K562 (cell line): Measurements from ENCODE around the gene LRRC3. TPM values are rescaled to one million over a fixed set of nuclear protein-coding genes. Genes with fewer than 3 reads are reported as not detected.
A peak's percentile ranks its signal among the peaks of the same experiment; 100 is the strongest.

Source experiments
- ATAC-seq: fragments of 200-7000 bp; cut with Tn5 transposase; 3 replicates; pipeline ENCODE4 v1.9.1; 2020; ENCODE audit warnings: moderate library complexity
- BruUV-seq: library from RNA; stranded (reverse); fragments of 400-500 nt; replicated peaks from 2 replicates; lab custom pipeline; 2021; lab: Mats Ljungman, UMichigan
- CTCF ChIA-PET: fragments of 300-600 bp; formaldehyde crosslinking; extraction: SDS; loops from one replicate; lab custom pipeline; 2021; ENCODE audit warnings: low intra/inter-chr PET ratio; lab: Yijun Ruan, JAX
- POLR2A ChIA-PET: fragments of 300-600, 350-650 bp; sonication (Branson Sonifier 250); formaldehyde crosslinking; extraction: SDS; loops from one replicate; lab custom pipeline; 2021; ENCODE audit warnings: antibody characterized with exemption, inconsistent platforms; lab: Yijun Ruan, JAX
- DNase-seq, 4 experiments: peaks; one replicate each; pipeline versions ENCODE4 v3.0.0 to v3.0.0-alpha.2; 2011 to 2018; ENCODE audit warnings: low spot score in 3 of 4, mixed read lengths in 3 of 4; ENCODE audit errors: extremely low read depth in 1 of 4
- FAIRE-seq: peaks from 2 replicates; lab custom pipeline; 2011; peaks lifted over from hg19 to GRCh38; lab: Jason Lieb, UNC
- H2AFZ ChIP-seq: 2 replicates; pipeline ENCODE4 v1.6.0; 2011; ENCODE audit warnings: low read depth, low read length, control low read depth, inconsistent platforms
- H3K27ac ChIP-seq: fragments of 200-600 bp; 3 replicates; pipeline ENCODE4 v1.8.0; 2011; ENCODE audit warnings: low read depth, mild to moderate bottlenecking, control low read depth, inconsistent platforms, low read length, moderate library complexity, mixed read lengths; ENCODE audit errors: extremely low read depth
- H3K27me3 ChIP-seq, 2 experiments: fragments of 300-600 bp in 1 of 2; 2 replicates in 1 of 2; 3 replicates in 1 of 2; pipeline versions ENCODE4 v1.6.0 to v1.8.0; 2011; ENCODE audit warnings: inconsistent platforms in 2 of 2, low read length in 2 of 2, mild to moderate bottlenecking in 1 of 2, mixed read lengths in 1 of 2, moderate library complexity in 1 of 2; ENCODE audit not compliant: control insufficient read depth in 2 of 2, insufficient read depth in 2 of 2
- H3K36me3 ChIP-seq: fragments of 300-600 bp; 3 replicates; pipeline ENCODE4 v1.8.0; 2011; ENCODE audit warnings: mild to moderate bottlenecking, low read length, inconsistent platforms; ENCODE audit not compliant: control insufficient read depth, insufficient read depth
- H3K4me1 ChIP-seq, 2 experiments: fragments of 200-600 bp in 1 of 2; replicated peaks in 1 of 2; 2 replicates in 1 of 2; 3 replicates in 1 of 2; pipeline versions ENCODE4 v1.5.1 to v1.8.0; 2011; ENCODE audit warnings: inconsistent platforms in 2 of 2, low read length in 2 of 2, mild to moderate bottlenecking in 1 of 2, mixed read lengths in 1 of 2, moderate library complexity in 1 of 2; ENCODE audit not compliant: control insufficient read depth in 2 of 2, insufficient read depth in 2 of 2
- H3K4me2 ChIP-seq: 2 replicates; pipeline ENCODE4 v1.6.1; 2011; ENCODE audit warnings: low read length, control low read depth, inconsistent platforms, mixed read lengths; ENCODE audit not compliant: insufficient read depth
- H3K4me3 ChIP-seq: fragments of 200-600 bp; sonication (generic), shearing (Covaris generic); 2 replicates; pipeline ENCODE4 v1.5.1; 2016; ENCODE audit warnings: control low read depth, inconsistent platforms
- H3K79me2 ChIP-seq: fragments of 200-600 bp; 3 replicates; pipeline ENCODE4 v1.8.0; 2011; ENCODE audit warnings: low read length, inconsistent platforms; ENCODE audit not compliant: control insufficient read depth, insufficient read depth
- H3K9ac ChIP-seq, 2 experiments: 2 replicates each; pipeline versions ENCODE4 v1.6.0 to v1.6.1; 2011; ENCODE audit warnings: low read depth in 2 of 2, low read length in 2 of 2, control low read depth in 1 of 2, inconsistent platforms in 1 of 2, mild to moderate bottlenecking in 1 of 2, mixed read lengths in 1 of 2; ENCODE audit not compliant: insufficient read depth in 1 of 2
- H3K9me1 ChIP-seq: one replicate; pipeline ENCODE4 v1.6.0; 2011; ENCODE audit warnings: inconsistent platforms, mild to moderate bottlenecking, low read length, moderate library complexity; ENCODE audit not compliant: control insufficient read depth, insufficient read depth
- H3K9me3 ChIP-seq: replicated peaks from 2 replicates; pipeline ENCODE4 v1.5.1; 2011; ENCODE audit warnings: low read depth, low read length, inconsistent platforms; ENCODE audit not compliant: control insufficient read depth, insufficient read depth
- H4K20me1 ChIP-seq: replicated peaks from 2 replicates; pipeline ENCODE4 v1.6.1; 2011; ENCODE audit warnings: low read length, inconsistent platforms, mixed read lengths; ENCODE audit not compliant: control insufficient read depth, insufficient read depth
- SETDB1 ChIP-seq: IDR thresholded peaks from one replicate; pipeline ENCODE4 v1.6.1; 2012; ENCODE audit warnings: low read length, control low read depth, inconsistent platforms
- WGBS: fragments of 100-300 bp; shearing (Covaris generic); methylation state at CpG from one replicate; pipeline ENCODE4 v1.1.6; 2016; ENCODE audit warnings: low coverage, mixed read lengths; ENCODE audit not compliant: insufficient coverage; ENCODE audit errors: missing lambda C conversion rate; 5-methylcytosine and 5-hydroxymethylcytosine counted together
- in situ Hi-C: fragments of 300-500 bp; cut with MboI; formaldehyde crosslinking; loops from 4 replicates; pipeline ENCODE4 v1.15.0; 2018; ENCODE audit warnings: inconsistent platforms, mixed read lengths
- intact Hi-C: fragments of 100-400 bp; cut with micrococcal nuclease; formaldehyde crosslinking; loops from 2 replicates; pipeline ENCODE4 v1.14.2; 2022
- polyA plus RNA-seq, 8 experiments: library from polyadenylated mRNA; depleted of rRNA in 4 of 8; stranded (reverse) in 5 of 8; unstranded in 3 of 8; fragments of >200 nt; fragmentation: Nextera tagmentation in 2 of 8; fragmentation: Illumina TruSeq in 1 of 8; extraction: Ambion mirVana in 2 of 8; extraction: Trizol in 1 of 8; gene quantifications; 2 replicates each; pipeline versions ENCODE4 v1.2.1 to v1.2.3, GENCODE V29; 2011 to 2014; ENCODE audit warnings: inconsistent platforms in 1 of 8, missing spikeins in 1 of 8
- total RNA-seq, 7 experiments: library from RNA; depleted of rRNA in 6 of 7; stranded (reverse); fragments of >200 nt in 6 of 7; fragmentation: Illumina TruSeq in 2 of 7; extraction: Trizol in 2 of 7; gene quantifications; 2 replicates each; pipeline versions ENCODE4 v1.2.1 to v1.2.3, GENCODE V29; 2011 to 2021; ENCODE audit warnings: low replicate concordance in 1 of 7
- TF ChIP-seq, protein P1 (sequence below): fragments of 450-650 bp; IDR thresholded peaks from 2 replicates; pipeline ENCODE4 v1.6.1; 2016; ENCODE audit warnings: low read depth

Gene LRRC3
- total and polyA plus RNA-seq, 9 of the 15 experiments (the other 6 are each of a cell fraction or from before 2014, with no cell fraction given) = 0.04 TPM; not detected in 7

DNA sequence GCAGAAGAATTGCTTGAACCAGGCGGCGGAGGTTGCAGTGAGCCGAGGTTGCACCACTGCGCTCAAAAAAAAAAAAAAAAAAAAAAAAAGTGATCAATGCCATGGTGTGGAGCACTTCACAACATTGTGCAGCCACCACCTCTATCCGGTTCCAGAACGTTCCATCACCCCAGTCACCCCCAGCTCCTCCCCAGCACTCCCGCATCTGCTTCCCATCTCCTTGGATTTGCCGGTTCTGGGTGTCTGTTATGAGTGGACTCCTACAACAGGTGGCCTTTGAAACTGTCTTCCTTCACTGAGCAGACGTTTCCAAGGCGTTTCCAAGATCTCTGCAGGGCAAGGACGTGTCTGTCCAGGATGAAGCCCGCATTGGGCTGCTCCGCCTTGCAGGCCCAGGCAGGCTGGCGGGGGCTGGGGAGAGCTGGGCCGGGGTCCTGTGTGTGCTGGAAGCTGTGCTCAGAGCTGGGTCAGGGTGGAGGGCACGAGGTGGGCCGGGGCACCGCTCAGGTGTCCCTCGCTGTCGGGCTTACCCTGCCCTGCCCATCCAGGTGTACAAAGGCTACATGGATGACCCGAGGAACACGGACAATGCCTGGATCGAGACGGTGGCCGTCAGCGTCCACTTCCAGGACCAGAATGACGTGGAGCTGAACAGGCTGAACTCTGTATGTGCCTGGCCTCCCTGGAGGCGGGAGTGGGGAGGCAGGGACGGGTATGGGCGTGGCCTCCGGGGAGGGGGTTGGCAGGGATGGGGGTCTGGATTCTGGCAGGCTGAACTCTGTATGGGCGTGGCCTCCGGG, 14.9 kb upstream of the LRRC3 start:
- no peak for ATAC-seq
- Histone ChIP-seq H3K4me3 (no peak overlapping the region), H3K4me2 (no peak overlapping the region), H3K9me3 (no peaks in the 10 kb centered on the region; the same call in 1 of the 2 replicates), H3K4me1 (peaks cover 0 to 29% of the 10 kb centered on the region in 2 experiments; a peak in 1 of 5 replicates), H3K36me3 (no peaks in the 10 kb centered on the region), H3K79me2 (no peaks in the 10 kb centered on the region), H3K9ac (no peak overlapping the region), H4K20me1 (peaks cover 9% of the 10 kb centered on the region; the same call in 1 of the 2 replicates), H3K27me3 (peaks cover 19 to 87% of the 10 kb centered on the region in 2 experiments; a peak in 4 of 5 replicates), H3K9me1 (no peaks in the 10 kb centered on the region), H2AFZ (no peak overlapping the region), H3K27ac (no peak overlapping the region)
- WGBS = 5% methylated on average over 27 of the region's 33 CpGs
- no peak for FAIRE-seq
- intact Hi-C loops = no loop called here
- ChIA-PET POLR2A (interaction anchor here (0.7 to 2.7 kb wide), 3 partner anchors 8 to 55 kb away, joined by 3 to 15 read pairs (median 3); no protein-coding TSS in a partner anchor), CTCF (no interaction called here)
- in situ Hi-C loops = no loop called here
- TF ChIP-seq SETDB1 = no peak
- TF ChIP-seq, protein P1, sequence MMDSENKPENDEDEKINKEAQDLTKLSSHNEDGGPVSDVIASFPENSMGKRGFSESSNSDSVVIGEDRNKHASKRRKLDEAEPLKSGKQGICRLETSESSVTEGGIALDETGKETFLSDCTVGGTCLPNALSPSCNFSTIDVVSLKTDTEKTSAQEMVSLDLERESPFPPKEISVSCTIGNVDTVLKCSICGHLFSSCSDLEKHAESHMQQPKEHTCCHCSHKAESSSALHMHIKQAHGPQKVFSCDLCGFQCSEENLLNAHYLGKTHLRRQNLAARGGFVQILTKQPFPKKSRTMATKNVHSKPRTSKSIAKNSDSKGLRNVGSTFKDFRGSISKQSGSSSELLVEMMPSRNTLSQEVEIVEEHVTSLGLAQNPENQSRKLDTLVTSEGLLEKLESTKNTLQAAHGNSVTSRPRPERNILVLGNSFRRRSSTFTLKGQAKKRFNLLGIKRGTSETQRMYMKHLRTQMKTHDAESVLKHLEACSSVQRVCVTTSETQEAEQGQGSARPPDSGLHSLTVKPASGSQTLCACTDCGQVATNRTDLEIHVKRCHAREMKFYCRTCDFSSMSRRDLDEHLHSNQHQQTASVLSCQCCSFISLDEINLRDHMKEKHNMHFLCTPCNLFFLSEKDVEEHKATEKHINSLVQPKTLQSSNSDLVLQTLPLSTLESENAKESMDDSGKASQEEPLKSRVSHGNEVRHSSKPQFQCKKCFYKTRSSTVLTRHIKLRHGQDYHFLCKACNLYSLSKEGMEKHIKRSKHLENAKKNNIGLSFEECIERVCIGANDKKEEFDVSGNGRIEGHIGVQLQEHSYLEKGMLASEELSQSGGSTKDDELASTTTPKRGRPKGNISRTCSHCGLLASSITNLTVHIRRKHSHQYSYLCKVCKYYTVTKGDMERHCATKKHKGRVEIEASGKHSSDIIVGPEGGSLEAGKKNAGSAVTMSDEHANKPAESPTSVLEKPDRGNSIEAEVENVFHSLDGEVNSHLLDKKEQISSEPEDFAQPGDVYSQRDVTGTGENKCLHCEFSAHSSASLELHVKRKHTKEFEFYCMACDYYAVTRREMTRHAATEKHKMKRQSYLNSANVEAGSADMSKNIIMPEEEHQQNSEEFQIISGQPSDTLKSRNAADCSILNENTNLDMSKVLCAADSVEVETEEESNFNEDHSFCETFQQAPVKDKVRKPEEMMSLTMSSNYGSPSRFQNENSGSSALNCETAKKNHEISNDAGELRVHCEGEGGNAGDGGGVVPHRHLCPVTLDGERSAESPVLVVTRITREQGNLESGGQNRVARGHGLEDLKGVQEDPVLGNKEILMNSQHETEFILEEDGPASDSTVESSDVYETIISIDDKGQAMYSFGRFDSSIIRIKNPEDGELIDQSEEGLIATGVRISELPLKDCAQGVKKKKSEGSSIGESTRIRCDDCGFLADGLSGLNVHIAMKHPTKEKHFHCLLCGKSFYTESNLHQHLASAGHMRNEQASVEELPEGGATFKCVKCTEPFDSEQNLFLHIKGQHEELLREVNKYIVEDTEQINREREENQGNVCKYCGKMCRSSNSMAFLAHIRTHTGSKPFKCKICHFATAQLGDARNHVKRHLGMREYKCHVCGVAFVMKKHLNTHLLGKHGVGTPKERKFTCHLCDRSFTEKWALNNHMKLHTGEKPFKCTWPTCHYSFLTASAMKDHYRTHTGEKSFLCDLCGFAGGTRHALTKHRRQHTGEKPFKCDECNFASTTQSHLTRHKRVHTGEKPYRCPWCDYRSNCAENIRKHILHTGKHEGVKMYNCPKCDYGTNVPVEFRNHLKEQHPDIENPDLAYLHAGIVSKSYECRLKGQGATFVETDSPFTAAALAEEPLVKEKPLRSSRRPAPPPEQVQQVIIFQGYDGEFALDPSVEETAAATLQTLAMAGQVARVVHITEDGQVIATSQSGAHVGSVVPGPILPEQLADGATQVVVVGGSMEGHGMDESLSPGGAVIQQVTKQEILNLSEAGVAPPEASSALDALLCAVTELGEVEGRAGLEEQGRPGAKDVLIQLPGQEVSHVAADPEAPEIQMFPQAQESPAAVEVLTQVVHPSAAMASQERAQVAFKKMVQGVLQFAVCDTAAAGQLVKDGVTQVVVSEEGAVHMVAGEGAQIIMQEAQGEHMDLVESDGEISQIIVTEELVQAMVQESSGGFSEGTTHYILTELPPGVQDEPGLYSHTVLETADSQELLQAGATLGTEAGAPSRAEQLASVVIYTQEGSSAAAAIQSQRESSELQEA = peak; percentile 57; the same call in 1 of the 2 replicates
- no TSS peak for BruUV-seq
- no peak for DNase-seq
